ENCODE measurements around the gene KCTD1.

DNA sequence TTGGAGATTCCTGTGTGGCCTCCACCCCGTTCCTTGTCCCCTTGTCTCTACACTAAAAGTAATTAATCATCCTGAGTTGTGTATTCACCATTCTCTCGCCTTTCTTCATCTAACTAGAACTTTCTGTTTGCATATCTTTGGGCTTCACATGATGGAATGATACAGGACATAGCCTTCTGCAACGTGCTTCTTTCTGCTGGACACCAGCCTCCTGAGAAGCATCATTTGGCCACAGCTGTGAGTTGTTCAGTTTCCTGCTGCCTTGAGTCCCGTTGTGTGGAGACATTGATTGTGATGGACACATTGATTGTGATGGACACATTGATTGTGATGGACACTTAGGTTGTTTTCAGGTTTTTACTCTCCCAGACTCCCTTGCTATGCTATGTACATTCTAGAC is 139.3 kb downstream of the KCTD1 start:
- TF ChIP-seq, protein P1, sequence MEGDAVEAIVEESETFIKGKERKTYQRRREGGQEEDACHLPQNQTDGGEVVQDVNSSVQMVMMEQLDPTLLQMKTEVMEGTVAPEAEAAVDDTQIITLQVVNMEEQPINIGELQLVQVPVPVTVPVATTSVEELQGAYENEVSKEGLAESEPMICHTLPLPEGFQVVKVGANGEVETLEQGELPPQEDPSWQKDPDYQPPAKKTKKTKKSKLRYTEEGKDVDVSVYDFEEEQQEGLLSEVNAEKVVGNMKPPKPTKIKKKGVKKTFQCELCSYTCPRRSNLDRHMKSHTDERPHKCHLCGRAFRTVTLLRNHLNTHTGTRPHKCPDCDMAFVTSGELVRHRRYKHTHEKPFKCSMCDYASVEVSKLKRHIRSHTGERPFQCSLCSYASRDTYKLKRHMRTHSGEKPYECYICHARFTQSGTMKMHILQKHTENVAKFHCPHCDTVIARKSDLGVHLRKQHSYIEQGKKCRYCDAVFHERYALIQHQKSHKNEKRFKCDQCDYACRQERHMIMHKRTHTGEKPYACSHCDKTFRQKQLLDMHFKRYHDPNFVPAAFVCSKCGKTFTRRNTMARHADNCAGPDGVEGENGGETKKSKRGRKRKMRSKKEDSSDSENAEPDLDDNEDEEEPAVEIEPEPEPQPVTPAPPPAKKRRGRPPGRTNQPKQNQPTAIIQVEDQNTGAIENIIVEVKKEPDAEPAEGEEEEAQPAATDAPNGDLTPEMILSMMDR (conservative IDR thresholded peaks at IDR 0.05; ENCODE audit: low read length) = no peak
- TF ChIP-seq EZH2phosphoT487 (IDR thresholded peaks at IDR 0.05; ENCODE audit: borderline replicate concordance) = no peak
